ENCODE data around the gene KATNAL1. TPM values are rescaled to one million over a fixed set of nuclear protein-coding genes. Genes with fewer than 3 reads are reported as not detected.

KATNAL1 gene
- total RNA-seq, 3 donors from 2014 or later, result 3.4 to 45.5 (median 5.8) TPM

DNA sequence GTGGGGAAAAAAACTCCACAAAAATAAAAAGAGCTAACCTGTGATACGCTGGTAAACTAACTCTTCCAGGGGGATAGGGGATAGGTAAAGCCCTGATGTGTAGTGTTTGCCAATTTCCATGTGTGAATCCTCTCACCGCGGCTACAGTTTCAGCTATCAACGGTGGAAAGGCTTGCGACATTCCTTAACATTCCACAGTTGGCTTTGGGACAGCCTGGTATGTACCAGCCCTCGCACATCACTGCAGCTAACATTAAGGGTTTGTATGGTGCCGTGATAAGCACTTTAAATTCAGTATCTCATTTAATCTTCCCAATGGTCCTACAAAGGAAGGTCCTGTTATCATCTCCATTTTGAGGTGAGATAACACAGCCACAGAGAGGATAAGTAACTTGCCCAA lies 112.4 kb downstream of the KATNAL1 start:
- DNase-seq, result no peak
- no peaks in the 10 kb centered on the region for H3K36me3 ChIP-seq (ENCODE audit: low read depth)

DNA sequence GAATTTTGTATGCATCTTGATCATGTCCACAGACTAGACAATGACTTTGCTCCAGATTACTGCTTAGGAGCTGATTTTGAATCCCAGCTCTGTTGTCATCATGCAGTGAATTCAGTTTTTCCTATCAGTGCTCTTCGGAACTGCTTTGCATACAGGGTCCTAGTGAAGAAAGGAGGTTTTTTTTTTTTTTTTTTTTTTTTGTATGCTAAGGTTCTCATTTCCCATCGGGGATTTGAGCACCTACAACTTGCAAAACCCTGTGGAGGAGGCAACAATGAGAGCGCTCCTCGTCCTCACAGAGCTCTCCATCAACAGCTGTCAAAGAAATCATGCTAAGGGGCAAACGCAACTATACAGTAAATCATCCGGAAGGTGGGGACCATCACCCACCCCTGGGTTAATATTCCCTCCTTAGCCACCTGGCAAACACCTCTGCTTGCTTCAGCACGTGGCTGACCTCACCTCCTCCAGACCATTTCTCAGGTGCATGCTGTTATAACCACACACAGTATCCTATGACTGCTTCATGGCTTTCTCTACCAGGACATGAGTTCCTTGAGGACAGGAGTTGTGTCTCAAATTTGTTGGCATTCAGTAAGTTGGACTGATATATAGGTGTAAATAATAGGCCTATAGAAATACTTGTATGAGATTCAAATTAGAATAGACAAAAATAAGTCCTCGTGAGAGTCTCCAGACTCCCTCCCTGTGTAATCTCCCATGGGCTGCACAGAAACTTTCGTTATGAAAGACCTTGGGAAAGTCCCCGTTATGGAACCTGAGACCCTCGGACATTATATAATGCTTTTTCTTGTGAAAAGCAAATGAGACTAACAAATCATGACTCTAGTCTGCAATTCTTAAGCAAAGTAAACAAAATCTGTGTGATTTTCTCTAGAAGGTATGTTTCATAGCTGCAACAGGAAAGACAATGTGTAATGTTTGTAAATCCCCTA lies 113.8 kb downstream of the KATNAL1 start:
- DNase-seq (no peak), ATAC-seq (no peak)
- Histone ChIP-seq H3K9me3 (no peaks in the 10 kb centered on the region), H3K4me3 (no peak overlapping the region), H3K4me1 (ENCODE audit: low read depth) (no peaks in the 10 kb centered on the region), H3K36me3 (ENCODE audit: low read depth) (no peaks in the 10 kb centered on the region)
- TF ChIP-seq, protein P1, sequence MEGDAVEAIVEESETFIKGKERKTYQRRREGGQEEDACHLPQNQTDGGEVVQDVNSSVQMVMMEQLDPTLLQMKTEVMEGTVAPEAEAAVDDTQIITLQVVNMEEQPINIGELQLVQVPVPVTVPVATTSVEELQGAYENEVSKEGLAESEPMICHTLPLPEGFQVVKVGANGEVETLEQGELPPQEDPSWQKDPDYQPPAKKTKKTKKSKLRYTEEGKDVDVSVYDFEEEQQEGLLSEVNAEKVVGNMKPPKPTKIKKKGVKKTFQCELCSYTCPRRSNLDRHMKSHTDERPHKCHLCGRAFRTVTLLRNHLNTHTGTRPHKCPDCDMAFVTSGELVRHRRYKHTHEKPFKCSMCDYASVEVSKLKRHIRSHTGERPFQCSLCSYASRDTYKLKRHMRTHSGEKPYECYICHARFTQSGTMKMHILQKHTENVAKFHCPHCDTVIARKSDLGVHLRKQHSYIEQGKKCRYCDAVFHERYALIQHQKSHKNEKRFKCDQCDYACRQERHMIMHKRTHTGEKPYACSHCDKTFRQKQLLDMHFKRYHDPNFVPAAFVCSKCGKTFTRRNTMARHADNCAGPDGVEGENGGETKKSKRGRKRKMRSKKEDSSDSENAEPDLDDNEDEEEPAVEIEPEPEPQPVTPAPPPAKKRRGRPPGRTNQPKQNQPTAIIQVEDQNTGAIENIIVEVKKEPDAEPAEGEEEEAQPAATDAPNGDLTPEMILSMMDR (IDR thresholded peaks at IDR 0.05), result no peak
- intact Hi-C loops (cut with DNase I, micrococcal nuclease), result no loop called here

More for the DNA sequence above, 112.4 kb downstream of the KATNAL1 start:
- Histone ChIP-seq H3K4me3 (no peak overlapping the region), H3K9me3 (no peaks in the 10 kb centered on the region), H3K4me1 (ENCODE audit: low read depth) (no peaks in the 10 kb centered on the region)
- TF ChIP-seq, protein P1 (IDR thresholded peaks at IDR 0.05), result no peak
- intact Hi-C loops (cut with DNase I, micrococcal nuclease), result no loop called here
- no peak for ATAC-seq

- TF ChIP-seq, protein P1 (IDR thresholded peaks at IDR 0.05), result no peak
- no peaks in the 10 kb centered on the region for H3K4me1 ChIP-seq (ENCODE audit: low read depth)
- no peaks in the 10 kb centered on the region for H3K9me3 ChIP-seq
- no peaks in the 10 kb centered on the region for H3K36me3 ChIP-seq (ENCODE audit: low read depth)
- H3K4me3 ChIP-seq, result no peak overlapping the region
- ATAC-seq, result no peak
- no peak for DNase-seq
- intact Hi-C loops (cut with DNase I, micrococcal nuclease), result no loop called here
Measured at GRCh38 chr13:30192320-30193093, 114.8 kb downstream of the KATNAL1 start.

DNA sequence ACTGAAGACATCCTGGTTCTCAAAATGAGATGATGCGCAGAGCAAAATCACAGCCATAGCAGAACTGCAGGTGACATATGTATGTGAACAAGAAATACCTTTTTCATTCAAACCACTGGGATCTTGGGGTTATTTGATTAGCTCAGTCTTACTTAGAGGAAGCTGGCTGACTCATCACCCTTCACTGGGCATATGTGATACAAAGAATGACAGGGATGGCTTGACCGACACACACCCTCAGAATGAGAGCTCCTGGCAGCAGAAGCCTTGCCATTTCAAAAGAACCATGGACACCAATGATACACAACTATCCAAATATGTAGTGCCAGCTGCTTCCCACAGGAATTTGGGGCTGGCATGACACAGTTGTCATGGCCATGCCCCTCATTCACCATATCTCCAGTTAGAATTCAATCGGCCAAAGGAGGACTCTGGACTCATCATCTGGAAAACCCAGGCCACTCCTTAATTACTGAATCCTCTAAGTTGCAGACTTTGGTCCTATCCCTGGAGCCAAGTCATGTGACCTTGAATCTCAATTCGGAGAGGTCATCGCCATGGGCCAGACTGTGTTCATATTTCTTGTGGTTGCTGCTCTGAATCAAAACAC lies 115.8 kb downstream of the KATNAL1 start:
- no peaks in the 10 kb centered on the region for H3K36me3 ChIP-seq (ENCODE audit: low read depth)
- H3K9me3 ChIP-seq, result no peaks in the 10 kb centered on the region
- intact Hi-C loops (cut with DNase I, micrococcal nuclease), result no loop called here
- no peak overlapping the region for H3K4me3 ChIP-seq
- TF ChIP-seq, protein P1 (IDR thresholded peaks at IDR 0.05), result no peak
- ATAC-seq, result peak; percentile 58
- H3K4me1 ChIP-seq (ENCODE audit: low read depth), result no peaks in the 10 kb centered on the region
- peak in 1 of 3 donors; percentile 5 for DNase-seq

DNA sequence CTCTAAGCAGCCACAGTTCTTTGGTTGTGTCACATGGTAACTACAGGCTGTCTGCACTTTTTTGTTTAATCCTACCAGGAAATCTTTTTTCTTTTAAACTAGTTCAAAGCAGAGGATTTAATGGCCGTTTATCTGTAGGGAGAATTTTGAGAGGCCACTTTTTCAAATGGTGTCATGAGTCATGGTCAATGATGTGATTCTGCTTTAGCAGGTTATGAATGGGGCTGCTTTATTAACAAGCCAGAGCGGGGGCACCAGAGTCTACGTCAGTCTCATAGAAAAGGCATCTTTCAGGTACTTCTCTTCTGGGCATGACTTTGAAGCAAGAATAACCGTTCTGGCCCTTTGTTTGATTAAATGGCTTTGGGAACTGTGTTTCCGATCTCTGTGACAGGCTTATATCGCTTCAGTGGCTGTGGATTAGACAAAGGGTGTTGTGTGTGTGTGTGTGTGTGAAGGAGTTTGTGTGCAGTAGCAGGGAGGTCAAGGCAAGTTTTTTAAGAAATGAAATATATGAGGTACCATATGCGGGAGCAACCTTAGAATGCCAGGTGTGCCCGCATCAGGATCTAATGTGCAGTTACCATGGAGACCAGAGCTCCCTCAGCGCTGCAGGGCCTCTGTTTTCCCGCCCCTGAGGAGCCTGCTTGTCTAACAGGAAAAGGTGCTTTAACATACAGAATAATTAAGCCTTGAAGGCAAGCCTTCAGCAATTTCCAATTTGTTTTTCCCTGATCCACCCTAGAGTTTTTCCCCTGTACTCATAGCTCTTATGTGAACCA lies 120.5 kb downstream of the KATNAL1 start:
- Histone ChIP-seq H3K4me1 (ENCODE audit: low read depth) (no peaks in the 10 kb centered on the region), H3K9me3 (no peaks in the 10 kb centered on the region), H3K36me3 (ENCODE audit: low read depth) (no peaks in the 10 kb centered on the region), H3K4me3 (no peak overlapping the region)
- DNase-seq (no peak), ATAC-seq (no peak)
- TF ChIP-seq, protein P1 (IDR thresholded peaks at IDR 0.05), result no peak
- intact Hi-C loops (cut with DNase I, micrococcal nuclease), result no loop called here
